ENCODE measurements around the gene BIRC6. TPM values are rescaled to one million over a fixed set of nuclear protein-coding genes. Genes with fewer than 3 reads are reported as not detected.

The BIRC6 gene
- total RNA-seq, 1 donor from 2014 or later, result 39.9 TPM

- DNase-seq (ENCODE audit: low spot score), result no peak
- no peak for ATAC-seq
These were observed 18.5 kb downstream of the BIRC6 start for GRCh38 chr2:32375228-32375892.

DNA sequence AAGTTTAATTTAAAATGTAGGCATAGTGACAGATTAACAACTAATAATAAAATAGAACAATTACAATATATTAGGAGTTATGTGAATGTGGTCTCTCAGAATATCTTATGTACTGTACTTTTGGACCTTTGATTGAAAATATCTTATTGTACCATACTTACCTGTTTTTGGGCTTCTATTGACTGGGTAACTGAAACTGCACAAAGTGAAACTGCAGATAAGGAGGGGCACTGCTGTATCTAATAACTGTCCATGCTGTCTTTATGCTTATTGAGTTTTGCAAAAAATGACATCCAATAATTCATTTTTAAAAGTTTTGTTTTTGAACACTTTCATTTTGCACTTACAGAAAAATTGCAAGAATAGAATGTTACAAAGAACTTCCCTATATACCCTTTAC, 19.9 kb downstream of the BIRC6 start:
- DNase-seq (ENCODE audit: low spot score), result no peak
- ATAC-seq, result peak; percentile 48

- ATAC-seq, result no peak
- no peak for DNase-seq (ENCODE audit: low spot score)
These were observed 21.1 kb downstream of the BIRC6 start for GRCh38 chr2:32377928-32378327.

GRCh38 chr2:32379352-32379751, 22.5 kb downstream of the BIRC6 start:
- ATAC-seq, result peak; percentile 66
- no peak for DNase-seq (ENCODE audit: low spot score)

- ATAC-seq, result no peak
These were observed 27.0 kb downstream of the BIRC6 start for GRCh38 chr2:32383858-32384257.

DNA sequence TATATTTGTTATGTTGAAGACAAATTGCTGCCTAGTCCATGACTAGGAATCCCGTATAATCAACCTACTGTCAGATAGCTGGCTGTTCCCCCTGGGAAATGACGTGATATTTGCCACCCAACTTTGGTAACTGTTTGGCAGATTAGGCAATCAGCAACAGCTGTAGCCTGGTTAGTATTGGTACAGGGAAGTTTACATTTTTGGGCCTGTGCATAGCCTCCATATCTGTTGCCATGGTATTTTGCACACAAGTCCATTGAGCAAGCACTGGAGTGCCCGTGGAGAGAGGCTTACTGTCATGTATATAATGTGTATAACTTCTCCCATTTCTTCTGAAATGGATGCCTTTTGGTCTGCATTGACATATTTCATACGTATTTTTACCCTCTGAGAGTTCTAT, 27.7 kb downstream of the BIRC6 start:
- DNase-seq (ENCODE audit: low spot score), result no peak
- peak; percentile 36 for ATAC-seq

More at GRCh38 chr2:32383858-32384257, 27.0 kb downstream of the BIRC6 start:
- DNase-seq (ENCODE audit: low spot score), result no peak

GRCh38 chr2:32386739-32387138, 29.9 kb downstream of the BIRC6 start:
- ATAC-seq, result no peak
- DNase-seq (ENCODE audit: low spot score), result no peak

DNA sequence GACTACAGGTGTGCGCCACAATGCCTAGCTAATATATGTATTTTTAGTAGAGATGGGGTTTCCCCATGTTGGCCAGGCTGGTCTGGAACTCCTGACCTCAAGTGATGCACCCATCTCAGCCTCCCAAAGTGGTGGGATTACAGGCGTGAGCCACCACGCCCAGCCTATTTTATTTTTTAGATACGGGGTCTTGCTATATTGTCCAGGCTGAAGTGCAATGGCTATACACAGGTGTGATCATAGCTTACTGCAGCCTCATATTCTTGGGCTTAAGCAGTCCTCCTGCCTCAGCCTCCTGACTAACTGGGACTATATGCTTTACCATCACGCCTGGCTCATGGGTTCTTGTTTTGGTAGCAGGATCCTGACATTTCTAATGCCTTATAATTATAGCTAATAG, 42.4 kb downstream of the BIRC6 start:
- ATAC-seq (no peak), DNase-seq (ENCODE audit: low spot score) (no peak)

DNA sequence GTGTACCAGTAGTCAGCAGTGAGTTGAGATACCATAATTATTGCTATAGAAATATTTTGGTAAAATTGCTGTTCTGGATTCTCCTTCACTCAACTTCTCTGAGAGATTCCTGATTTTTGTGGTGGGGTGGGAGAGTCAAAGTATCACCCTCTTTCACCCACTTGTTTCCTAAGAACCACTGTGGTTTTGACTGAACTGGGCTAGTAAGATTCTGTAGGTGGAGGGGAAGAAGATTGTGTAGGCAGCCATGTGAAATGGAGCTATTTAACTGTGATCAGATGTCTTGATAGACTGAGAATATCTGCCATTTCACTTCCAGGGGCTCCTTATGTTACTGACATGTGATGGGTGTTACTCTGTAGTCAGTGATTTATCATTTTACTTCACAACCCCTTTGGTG, 45.3 kb downstream of the BIRC6 start:
- no peak for ATAC-seq
- no peak for DNase-seq (ENCODE audit: low spot score)

DNA sequence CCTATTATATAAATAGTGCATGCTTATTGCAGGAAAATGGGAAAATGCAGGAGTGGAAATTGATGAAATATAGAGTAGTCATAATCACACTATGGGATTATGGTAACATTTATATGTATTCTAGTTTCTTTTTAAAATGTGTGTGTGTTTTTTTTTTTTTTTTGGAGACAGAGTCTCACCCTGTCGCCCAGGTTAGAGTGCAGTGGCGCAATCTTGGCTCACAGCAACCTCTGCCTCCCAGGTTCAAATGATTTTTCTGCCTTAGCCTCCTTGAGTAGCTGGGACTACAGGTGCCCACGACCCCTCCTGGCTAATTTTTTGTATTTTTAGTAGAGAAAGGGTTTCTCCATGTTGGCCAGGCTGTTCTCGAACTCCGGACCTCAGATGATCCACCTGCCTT, 47.0 kb downstream of the BIRC6 start:
- ATAC-seq (peak; percentile 69), DNase-seq (ENCODE audit: low spot score) (no peak)

DNA sequence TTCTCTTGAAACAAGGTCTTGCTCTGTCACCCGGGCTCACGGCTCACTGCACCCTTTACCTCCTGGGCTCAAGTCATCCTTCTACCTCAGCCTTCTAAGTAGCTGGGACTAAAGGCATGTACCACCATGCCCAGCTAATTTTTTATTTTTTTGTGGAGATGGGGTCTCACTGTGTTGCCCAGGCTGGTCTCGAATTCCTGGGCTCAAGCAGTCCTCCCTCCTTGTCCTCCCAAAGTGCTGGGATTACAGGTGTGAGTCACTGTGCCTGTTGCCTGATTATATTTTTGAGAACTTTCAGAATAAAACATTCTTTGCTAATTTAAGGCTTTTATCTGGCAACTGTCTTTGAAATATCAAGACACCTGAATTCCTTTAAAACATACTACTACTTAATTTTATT, 47.9 kb downstream of the BIRC6 start:
- ATAC-seq (no peak), DNase-seq (ENCODE audit: low spot score) (no peak)

DNA sequence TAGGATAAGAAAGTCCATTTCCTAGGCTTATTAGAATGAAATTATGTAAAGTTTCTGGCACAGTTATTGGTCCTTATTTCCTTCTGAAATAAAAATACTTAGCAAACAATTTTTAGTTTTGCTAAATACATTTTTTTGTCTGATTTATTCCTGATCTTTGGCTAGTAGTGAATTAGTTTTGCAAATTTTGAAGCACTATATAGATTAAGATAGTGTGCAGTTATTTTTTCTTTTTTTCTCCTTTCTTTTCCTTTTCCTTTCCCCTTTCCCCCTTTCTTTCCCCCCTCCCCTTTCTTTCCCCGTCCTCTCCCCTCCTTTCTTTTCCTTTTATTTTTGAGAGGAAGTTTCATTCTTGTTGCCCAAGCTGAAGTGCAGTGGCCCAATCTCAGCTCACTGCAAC, 59.7 kb downstream of the BIRC6 start:
- no peak for DNase-seq (ENCODE audit: low spot score)
- ATAC-seq, result no peak

DNA sequence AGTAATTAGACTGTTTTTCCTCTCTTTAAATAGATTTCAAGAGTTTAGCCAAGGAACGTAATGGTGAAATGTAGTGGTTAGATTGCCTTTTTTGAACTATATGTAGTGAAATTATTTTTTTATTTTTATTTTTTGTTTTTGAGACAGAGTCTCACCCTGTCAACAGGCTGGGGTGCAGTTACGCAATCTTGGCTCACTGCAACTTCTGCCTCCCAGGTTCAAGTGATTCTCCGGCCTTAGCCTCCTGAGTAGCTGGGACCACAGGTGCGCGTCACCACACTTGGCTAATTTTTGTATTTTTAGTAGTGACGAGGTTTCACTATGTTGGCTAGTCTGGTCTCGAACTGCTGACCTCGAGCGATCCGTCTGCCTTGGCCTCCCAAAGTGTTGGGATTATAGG, 60.8 kb downstream of the BIRC6 start:
- no peak for DNase-seq (ENCODE audit: low spot score)
- ATAC-seq, result no peak

- ATAC-seq, result no peak
These were observed 62.0 kb downstream of the BIRC6 start for GRCh38 chr2:32418778-32419177.

DNA sequence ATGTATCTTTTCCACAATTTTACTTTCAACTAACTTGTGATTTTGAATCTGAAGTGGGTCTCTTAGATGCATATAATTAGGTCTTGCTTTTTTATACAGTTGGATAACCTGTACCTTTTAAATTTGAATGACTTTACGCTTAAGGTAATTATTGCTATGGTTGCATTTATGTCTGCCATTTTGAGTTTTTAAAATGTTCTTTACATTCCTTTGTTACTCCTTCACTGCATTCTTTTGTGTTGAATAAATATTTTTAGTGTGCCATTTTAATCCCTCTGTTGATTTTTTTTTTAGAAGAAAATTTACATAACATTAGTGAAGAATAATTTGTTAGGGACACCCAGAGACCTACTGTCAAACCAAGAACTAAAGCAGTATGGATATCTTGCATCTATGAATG, 65.3 kb downstream of the BIRC6 start:
- no peak for ATAC-seq
- no peak for DNase-seq (ENCODE audit: low spot score)

More at GRCh38 chr2:32418778-32419177, 62.0 kb downstream of the BIRC6 start:
- no peak for DNase-seq (ENCODE audit: low spot score)

DNA sequence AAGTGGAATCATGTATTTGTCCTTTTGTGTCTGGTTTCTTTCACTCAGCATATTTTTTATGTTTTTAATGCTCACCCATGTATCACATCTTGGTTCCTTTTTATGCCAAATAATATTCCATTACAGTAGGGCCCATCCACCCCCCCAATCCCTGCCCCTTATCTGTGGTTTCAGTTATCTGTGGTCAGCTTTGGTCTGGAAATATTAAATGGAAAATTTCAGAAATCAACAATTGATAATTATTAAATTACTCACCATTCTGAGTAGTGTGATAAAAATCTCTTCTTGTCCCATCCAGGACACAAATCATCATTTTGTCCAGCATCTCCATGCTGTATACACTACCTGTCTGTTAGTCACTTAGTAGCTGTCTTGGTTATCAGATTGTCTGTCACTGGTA, 66.7 kb downstream of the BIRC6 start:
- ATAC-seq (no peak), DNase-seq (ENCODE audit: low spot score) (no peak)

GRCh38 chr2:32424739-32425138, 67.9 kb downstream of the BIRC6 start:
- ATAC-seq, result no peak

GRCh38 chr2:32425719-32426141, 68.9 kb downstream of the BIRC6 start:
- DNase-seq (ENCODE audit: low spot score) (no peak), ATAC-seq (no peak)

More at GRCh38 chr2:32424739-32425138, 67.9 kb downstream of the BIRC6 start:
- no peak for DNase-seq (ENCODE audit: low spot score)

- DNase-seq (ENCODE audit: low spot score) (no peak), ATAC-seq (peak; percentile 97)
These were observed 71.1 kb downstream of the BIRC6 start for GRCh38 chr2:32427672-32428610.

- DNase-seq (ENCODE audit: low spot score) (no peak), ATAC-seq (no peak)
These were observed 74.0 kb downstream of the BIRC6 start for GRCh38 chr2:32430804-32431203.

GRCh38 chr2:32436150-32436549, 79.3 kb downstream of the BIRC6 start:
- ATAC-seq (no peak), DNase-seq (ENCODE audit: low spot score) (no peak)

DNA sequence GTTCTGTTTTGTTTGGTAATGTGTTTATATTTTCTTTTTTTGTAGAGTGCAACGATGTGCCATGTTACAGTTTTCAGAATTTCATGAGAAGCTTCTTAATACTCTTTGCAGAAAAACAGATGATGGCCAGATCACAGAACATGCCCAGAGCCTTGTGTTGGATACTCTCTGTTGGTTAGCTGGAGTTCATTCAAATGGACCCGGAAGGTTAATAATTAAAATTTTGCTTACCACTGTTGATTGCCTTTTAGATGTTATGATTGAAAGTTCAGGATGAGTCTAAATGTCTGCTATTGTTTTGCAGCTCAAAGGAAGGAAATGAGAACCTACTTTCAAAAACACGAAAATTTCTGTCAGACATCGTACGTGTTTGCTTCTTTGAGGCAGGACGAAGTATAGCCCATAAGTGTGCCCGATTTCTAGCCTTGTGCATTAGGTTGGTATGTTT, 85.2 kb downstream of the BIRC6 start:
- DNase-seq (ENCODE audit: low spot score) (no peak), ATAC-seq (peak; percentile 95)
